Body of pancreas (tissue), 4 donors: Measurements from ENCODE around the gene ZNF76.

Experiments used
- CTCF ChIP-seq, 7 experiments: fragments of 450-650 bp in 4 of 7; fragments of 200-600 bp in 3 of 7; sonication (generic) in 3 of 7; IDR thresholded peaks; one replicate each; pipeline ENCODE4 v1.5.1; 2016 to 2019; ENCODE audit warnings: antibody characterized with exemption in 7 of 7
- POLR2A ChIP-seq, 3 donors: fragments of 450-650 bp; IDR thresholded peaks; one replicate each; pipeline ENCODE4 v1.6.1; 2016; ENCODE audit warnings: antibody characterized with exemption in 3 of 3, mild to moderate bottlenecking in 2 of 3

- TF ChIP-seq POLR2A (IDR thresholded peaks at IDR 0.05), result no peak
- TF ChIP-seq CTCF (IDR thresholded peaks at IDR 0.05), result no peak
Measured at GRCh38 chr6:35312807-35313206, 53.3 kb downstream of the ZNF76 start.
